WI38 (cell line): ENCODE results near the gene CCDC82.
A peak's percentile ranks its signal among the peaks of the same experiment; 100 is the strongest.

Source experiments
- H3K4me3 ChIP-seq: 2 replicates; pipeline ENCODE4 v1.5.1; 2011; ENCODE audit warnings: low read depth, mild to moderate bottlenecking, control low read depth, low read length
- CTCF ChIP-seq: IDR thresholded peaks from 2 replicates; pipeline ENCODE4 v1.5.1; 2012; ENCODE audit warnings: low read depth, mild to moderate bottlenecking, control low read depth, low read length

Gene CCDC82

GRCh38 chr11:96361778-96362177 is 27.9 kb downstream of the CCDC82 start:
- TF ChIP-seq CTCF = no peak
- H3K4me3 ChIP-seq = no peak overlapping the region

GRCh38 chr11:96358321-96358720 is 31.4 kb downstream of the CCDC82 start:
- no peak overlapping the region for H3K4me3 ChIP-seq
- TF ChIP-seq CTCF = no peak

- no peak overlapping the region for H3K4me3 ChIP-seq
- no peak for TF ChIP-seq CTCF
These were observed 31.9 kb downstream of the CCDC82 start for GRCh38 chr11:96357794-96358193.

GRCh38 chr11:96356848-96357247 is 32.9 kb downstream of the CCDC82 start:
- H3K4me3 ChIP-seq = no peak overlapping the region
- no peak for TF ChIP-seq CTCF

- H3K4me3 ChIP-seq = peak within 1 kb of the TSS; percentile 76
- TF ChIP-seq CTCF = peak; percentile 82
These were observed 46.6 kb downstream of the CCDC82 start, which contains the start of gene MAML2 for GRCh38 chr11:96342961-96343711. Gene MAML2 (minus strand): TSS chr11:96343195. CDS start chr11:96341895, 1,300 bp downstream.

- peak overlapping the region; percentile 76 for H3K4me3 ChIP-seq
- no peak for TF ChIP-seq CTCF
These were observed 47.4 kb downstream of the CCDC82 start for GRCh38 chr11:96342014-96342960.
